Dermis blood vessel endothelial cell (primary cell): ENCODE results near the gene DDX1. TPM values are rescaled to one million over a fixed set of nuclear protein-coding genes. Genes with fewer than 3 reads are reported as not detected.
"Not testable (repeated sequence)": the region's sequence is repeated elsewhere in the genome, so short reads cannot be mapped to it uniquely, and the experiment has no call there.

Experiments used
- DNase-seq: peaks from one replicate; pipeline ENCODE4 v3.0.0; 2010
- total RNA-seq: library from RNA; depleted of rRNA; stranded (reverse); fragments of >200 nt; gene quantifications from 2 replicates; pipeline ENCODE4 v1.2.3, GENCODE V29; 2014

The DDX1 gene
- total RNA-seq, 1 donor from 2014 or later, result 87.3 TPM

GRCh38 chr2:15616850-15617777 is 25.4 kb downstream of the DDX1 start:
- no peak for DNase-seq

DNA sequence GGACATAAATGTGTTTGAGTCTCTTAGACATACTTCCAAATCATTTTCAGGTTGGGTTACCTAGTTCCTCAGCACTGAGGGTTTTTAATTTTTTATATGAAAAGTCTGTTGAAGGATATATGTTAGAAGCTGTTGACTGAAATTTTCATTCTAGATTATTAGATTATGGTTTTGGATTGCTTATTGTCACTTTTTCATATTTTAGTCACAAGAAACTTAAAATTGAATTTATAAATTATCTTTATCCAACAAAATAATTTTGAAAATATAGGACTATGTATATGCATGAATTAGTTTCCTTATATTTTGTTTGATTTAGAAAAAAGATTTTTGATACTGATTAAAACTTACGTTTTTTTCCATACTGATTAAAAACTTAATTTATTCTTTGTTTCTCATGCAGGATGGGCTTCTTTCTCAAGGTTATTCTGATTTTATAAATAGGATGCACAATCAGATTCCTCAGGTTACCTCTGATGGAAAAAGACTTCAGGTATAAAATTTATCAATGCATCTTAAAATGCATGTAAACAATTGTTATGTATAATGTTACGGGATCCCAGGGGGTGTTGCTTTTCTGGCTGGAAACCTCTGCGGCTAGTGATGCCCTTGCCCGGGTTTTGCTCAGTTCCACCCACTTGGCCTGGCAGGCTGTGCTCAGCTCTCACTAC is 26.2 kb downstream of the DDX1 start:
- DNase-seq, result no peak

DNA sequence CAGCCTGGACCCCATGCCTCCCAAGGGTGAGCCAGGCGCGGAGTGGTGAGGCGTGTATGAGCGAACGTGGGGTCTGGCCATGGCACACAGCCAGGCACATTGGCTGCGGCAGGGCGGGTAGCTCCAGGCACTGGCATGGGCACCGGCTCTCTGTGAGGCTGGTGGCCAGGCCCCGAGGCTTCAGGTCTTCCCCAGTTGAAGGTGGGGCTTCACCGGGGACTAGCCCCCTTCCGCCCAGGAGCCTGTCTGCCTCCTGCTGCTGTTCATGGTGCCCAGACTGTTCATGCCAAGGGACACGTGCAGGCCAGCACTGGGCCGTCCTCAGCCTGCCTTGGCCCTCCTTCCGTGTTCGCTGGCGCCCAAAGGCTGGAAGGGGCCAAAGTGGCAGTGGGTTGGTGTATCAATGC is 26.8 kb downstream of the DDX1 start:
- no peak for DNase-seq

GRCh38 chr2:15619076-15619475 is 27.4 kb downstream of the DDX1 start:
- DNase-seq, result no peak

GRCh38 chr2:15619510-15619909 is 27.8 kb downstream of the DDX1 start:
- DNase-seq, result no peak

DNA sequence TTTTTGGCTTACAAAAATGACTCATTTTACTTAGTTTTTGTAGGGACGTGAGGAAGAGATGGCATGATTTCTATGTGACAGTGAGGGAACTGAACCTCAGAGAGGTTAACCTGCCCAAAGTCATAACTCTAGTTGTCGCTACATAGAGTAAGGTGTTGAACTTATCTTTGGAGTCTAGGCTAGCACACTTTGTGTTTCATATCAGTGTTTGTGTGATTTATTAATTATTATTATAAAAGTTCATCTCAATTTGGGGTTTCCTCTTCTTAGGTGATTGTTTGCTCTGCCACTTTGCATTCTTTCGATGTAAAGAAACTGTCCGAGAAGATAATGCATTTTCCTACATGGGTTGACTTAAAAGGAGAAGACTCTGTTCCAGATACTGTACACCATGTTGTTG is 28.3 kb downstream of the DDX1 start:
- no peak for DNase-seq

- no peak for DNase-seq
Measured at GRCh38 chr2:15620340-15620739, 28.7 kb downstream of the DDX1 start.

GRCh38 chr2:15620857-15621471 is 29.3 kb downstream of the DDX1 start:
- DNase-seq, result no peak

- not testable (repeated sequence) for DNase-seq
Measured at GRCh38 chr2:15621472-15621870, 29.8 kb downstream of the DDX1 start.

- no peak for DNase-seq
Measured at GRCh38 chr2:15622214-15622613, 30.5 kb downstream of the DDX1 start.

DNA sequence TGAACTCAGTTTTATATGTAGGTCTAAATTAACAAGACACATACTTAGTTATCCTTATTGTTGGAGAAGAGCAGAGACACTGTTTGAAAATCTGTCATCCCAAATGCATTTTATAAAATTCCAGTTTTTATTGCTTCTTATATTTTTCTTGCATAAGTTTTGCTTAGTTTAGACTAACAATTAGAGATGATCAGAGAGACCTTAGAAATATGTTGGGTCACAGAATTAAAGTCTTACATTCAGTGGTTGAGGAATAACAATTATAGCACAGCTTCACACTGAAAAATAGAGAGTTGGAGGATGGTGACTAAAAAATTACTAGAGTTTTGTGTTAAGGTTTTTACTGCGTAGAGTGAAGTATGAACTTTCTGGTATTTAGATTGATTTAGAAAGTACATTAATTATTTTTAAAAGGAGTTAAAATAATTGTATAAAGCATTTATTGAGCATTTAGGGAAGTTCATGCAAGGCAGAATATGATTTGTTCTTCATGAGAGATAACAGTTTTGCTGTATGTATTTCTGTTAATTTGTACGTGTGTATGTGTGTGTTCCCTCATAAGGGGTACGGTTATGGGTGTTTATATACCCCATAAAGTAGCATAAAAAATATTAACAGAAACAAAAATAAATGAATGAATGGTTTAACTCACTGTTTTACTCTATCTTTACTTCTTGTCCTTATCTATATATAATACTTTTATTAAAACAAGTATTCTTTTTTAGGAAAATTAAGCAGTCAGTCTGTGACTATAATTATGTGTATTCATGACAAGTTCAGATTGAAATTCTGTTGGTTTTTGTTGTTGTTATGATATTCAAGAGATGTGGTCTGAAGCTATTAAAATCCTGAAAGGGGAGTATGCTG is 31.2 kb downstream of the DDX1 start:
- no peak for DNase-seq

DNA sequence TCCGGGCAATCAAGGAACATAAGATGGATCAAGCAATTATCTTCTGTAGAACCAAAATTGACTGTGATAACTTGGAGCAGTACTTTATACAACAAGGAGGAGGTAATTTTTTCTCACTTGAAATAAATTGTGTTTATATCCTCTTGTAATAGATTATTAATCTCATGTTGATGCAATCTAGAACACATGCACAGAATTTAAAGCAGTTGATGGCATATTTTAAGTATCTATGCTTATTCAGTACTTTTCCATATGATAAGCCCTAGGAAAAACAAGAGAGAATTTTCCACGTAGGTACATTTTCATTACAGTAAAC is 31.8 kb downstream of the DDX1 start:
- no peak for DNase-seq

DNA sequence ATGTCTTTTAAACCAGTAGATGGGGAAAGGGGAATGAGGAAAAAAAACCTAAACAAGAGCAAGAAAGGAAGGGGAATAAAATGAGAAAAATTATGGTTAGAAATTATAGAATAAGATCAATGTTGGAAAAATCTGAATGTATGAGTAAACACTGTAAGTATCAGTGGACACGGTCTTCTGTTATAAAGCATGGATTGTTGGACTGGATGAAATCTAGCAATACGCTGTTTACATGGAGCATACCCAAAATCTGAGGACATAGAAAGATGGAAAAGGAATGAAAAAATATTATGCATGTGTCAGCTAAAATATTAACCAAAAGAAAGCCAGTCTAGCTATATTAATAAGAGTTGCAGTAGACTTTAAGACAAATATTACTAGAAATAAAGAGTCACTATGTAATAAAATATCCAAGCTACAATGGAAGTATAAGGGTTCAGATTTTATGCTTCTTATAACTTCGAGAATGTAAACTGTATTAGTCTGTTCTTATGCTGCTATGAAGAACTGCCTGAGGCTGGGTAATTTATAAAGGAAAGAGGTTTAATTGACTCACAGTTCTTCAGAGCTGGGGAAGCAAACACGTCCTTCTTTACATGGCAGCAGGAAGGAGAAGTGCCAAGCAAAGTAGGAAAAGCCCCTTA is 32.4 kb downstream of the DDX1 start:
- no peak for DNase-seq

DNA sequence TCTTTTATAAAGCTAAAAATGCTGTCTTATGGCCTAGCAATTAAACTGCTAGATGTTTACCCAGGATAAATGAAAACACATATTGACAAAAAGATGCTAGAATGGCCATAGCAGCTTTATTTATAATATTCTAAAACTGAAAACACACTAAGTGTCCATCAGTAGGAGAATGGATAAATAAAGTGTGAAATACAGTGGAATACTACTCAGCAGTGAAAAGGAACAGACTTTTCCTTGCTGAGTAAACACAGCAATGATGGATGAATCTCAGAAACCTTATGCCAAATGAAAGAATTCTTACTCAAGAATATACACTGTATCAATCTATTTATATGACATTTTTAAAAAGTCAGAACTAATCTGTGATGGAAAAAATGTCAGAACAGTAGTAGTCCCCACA is 33.2 kb downstream of the DDX1 start:
- no peak for DNase-seq

DNA sequence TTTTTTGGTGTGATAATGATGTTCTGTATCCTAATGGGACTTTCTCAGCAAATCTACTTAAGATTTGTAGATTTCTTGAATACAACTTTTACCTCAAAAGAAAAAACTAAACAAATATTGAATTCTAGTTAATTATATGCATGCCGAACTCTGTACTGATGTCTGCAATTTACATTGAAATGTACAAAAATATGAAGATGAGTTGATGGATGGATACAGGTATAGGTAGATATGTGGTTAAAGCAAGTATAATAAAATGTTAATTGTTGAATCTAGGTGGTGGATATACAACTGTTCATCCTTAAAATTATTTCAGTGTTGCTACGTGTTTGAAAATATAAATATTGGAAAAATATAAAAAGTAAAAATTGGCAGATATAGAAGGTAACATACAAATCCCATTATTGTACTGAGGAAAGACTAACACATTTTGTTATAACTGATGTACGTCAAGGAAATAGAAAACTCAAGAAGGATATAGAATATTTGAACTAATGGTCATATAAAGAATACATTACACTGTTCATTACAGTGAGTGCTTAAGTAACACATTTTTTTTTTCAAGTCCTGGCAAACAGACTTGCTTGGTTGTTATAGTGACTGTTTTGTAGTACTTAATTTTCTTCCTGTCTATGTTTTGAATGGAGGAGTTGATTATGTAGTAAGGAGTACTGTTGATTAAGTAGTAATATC is 33.8 kb downstream of the DDX1 start:
- DNase-seq, result no peak

DNA sequence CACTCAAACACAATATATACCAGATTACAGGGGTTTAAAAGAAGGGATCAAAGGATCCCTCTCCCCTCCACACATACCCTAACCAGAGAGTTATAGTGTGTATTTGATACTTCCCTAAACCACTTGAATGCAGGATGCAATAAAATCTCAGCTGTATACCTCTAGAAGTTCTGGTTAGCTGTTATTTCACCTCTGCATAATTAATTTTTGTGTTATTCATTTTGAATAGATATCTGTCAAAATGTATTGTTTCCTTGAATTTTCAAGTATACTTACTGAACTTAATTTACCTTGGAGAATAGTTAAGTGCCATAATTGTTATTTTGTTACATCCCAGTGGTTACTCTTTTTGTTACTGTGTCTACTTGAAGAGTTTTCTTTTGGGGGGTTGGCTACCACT is 34.5 kb downstream of the DDX1 start:
- DNase-seq, result no peak

DNA sequence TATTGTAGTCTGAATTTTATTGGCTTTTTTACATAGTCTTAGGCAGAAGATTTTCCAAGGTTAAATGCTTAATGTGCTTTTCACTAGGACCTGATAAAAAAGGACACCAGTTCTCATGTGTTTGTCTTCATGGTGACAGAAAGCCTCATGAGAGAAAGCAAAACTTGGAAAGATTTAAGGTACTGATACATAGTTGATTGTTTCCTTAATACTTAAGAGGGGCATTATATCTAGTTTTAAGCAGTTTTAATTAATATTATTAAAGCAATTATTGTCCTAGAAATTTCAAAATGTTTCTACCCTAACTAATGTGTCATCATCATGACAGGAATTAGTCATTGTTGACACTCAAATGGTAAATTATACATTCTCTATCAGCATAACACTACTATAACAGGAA is 35.3 kb downstream of the DDX1 start:
- DNase-seq, result no peak

DNA sequence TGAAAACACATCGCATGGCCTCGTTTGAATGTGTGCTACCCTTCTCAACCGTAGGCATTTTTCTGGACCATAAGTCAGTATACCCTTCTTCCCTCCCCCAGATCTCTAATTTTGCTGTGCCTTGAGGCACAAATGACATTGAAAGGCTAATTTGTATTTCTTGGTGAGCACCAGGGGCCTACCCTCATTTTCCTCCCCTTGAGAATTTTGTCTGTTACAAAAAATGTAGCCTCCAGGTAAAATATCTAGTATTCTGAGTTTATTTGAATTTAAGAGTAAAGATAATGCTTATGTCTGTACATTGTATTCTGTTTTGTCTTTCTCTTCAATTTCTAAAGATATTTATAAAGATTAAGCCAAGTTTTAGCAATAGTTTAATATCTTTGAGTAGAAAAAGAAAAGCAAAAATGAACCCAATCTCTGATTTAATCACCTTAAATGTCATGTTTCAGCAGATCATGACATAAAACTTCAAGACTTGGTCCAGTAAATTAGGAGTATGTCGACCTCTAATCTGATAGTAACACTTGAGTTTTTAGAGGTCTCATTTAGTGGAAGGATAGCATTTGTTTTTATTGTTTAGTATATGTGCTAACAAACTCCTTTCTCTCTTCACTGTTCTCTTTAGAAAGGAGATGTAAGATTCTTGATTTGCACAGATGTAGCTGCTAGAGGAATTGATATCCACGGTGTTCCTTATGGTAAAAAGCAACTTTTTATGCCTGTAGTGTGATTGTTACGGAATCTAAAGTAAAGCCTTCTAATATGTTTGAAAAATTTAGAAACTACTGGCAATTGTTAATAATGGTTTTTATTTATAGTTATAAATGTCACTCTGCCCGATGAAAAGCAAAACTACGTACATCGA is 36.4 kb downstream of the DDX1 start:
- no peak for DNase-seq

DNA sequence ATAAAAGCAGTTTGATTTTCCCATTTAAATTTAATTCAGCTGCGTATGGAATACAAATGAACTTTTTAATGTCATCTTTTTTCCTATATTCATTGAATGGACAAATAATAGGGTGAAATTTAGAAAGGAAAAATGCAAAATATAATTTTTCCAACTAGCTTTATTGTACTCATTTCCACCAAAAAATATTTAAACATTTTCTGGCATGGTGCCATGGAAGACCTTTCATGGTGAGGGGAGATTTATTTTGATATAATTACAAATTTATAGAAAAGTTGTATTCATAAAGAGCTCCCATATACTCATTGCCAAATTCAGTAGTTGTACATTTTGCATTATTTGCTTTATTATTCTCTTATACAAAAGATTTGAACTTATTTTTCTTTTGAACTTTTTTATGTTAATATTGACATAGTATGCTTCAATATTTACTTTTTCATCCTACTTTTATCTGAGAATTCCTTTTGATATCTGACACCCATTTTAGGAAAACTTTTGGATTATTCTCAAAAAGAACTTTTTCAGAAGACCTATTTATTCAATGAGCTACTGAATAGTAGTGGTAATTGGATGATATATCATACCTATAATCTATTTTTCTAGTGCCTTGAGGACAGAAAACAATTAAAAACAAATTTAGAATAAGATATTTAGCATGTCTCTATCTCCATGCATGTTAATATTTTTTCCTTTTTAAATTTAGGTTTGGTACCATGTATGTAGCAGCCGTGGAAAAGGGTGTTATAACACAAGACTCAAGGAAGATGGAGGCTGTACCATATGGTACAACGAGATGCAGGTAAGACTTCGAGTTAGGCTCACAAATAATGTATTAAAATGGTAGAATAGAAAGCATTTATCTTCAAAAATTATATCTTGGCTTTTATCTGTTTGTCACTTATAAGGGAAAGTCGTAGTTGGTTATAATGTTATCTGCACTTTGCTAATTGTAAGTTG is 37.5 kb downstream of the DDX1 start:
- no peak for DNase-seq
